Keratinocyte (primary cell): ENCODE results near the gene DNMT3A. TPM values are rescaled to one million over a fixed set of nuclear protein-coding genes. Genes with fewer than 3 reads are reported as not detected.

Source experiments
- DNase-seq: peaks from one replicate; pipeline ENCODE4 v3.0.0-alpha.2; 2011; ENCODE audit warnings: low read depth, missing footprints, low spot score
- FAIRE-seq: peaks from 2 replicates; lab custom pipeline; 2011; peaks lifted over from hg19 to GRCh38; lab: Jason Lieb, UNC
- H2AFZ ChIP-seq: 2 replicates; pipeline ENCODE4 v1.6.0; 2012; ENCODE audit warnings: low read length, control low read depth, inconsistent platforms; ENCODE audit not compliant: control insufficient read depth
- H3K27ac ChIP-seq: 2 replicates; pipeline ENCODE4 v1.5.1; 2011; ENCODE audit warnings: low read length; ENCODE audit not compliant: control insufficient read depth, insufficient read depth
- H3K27me3 ChIP-seq: 3 replicates; pipeline ENCODE4 v1.6.0; 2011; ENCODE audit warnings: low read length; ENCODE audit not compliant: control insufficient read depth, insufficient read depth; ENCODE audit errors: extremely low read depth
- H3K36me3 ChIP-seq, 2 experiments: 2 replicates in 1 of 2; 3 replicates in 1 of 2; pipeline ENCODE4 v1.5.1; 2011; ENCODE audit warnings: low read length in 2 of 2, mild to moderate bottlenecking in 1 of 2; ENCODE audit not compliant: control insufficient read depth in 2 of 2, insufficient read depth in 2 of 2; ENCODE audit errors: extremely low read depth in 1 of 2
- H3K4me1 ChIP-seq: 3 replicates; pipeline ENCODE4 v1.5.1; 2011; ENCODE audit warnings: low read length; ENCODE audit not compliant: control insufficient read depth, insufficient read depth; ENCODE audit errors: extremely low read depth
- H3K4me2 ChIP-seq: 3 replicates; pipeline ENCODE4 v1.6.0; 2011; ENCODE audit warnings: low read depth, low read length; ENCODE audit not compliant: control insufficient read depth, insufficient read depth; ENCODE audit errors: extremely low read depth
- H3K4me3 ChIP-seq, 3 experiments: fragments of 200-600 bp in 1 of 3; sonication (generic) in 1 of 3; 2 replicates in 2 of 3; 3 replicates in 1 of 3; pipeline ENCODE4 v1.5.1; 2011 to 2016; ENCODE audit warnings: low read length in 3 of 3, mild to moderate bottlenecking in 3 of 3, control low read depth in 2 of 3, inconsistent platforms in 1 of 3, low read depth in 1 of 3, mixed read lengths in 1 of 3, mixed run types in 1 of 3, moderate library complexity in 1 of 3; ENCODE audit not compliant: control insufficient read depth in 2 of 3, insufficient read depth in 2 of 3; ENCODE audit errors: extremely low read depth in 1 of 3
- H3K79me2 ChIP-seq: 2 replicates; pipeline ENCODE4 v1.6.0; 2012; ENCODE audit warnings: low read length; ENCODE audit not compliant: control insufficient read depth, insufficient read depth
- H3K9ac ChIP-seq: 3 replicates; pipeline ENCODE4 v1.6.0; 2011; ENCODE audit warnings: low read length; ENCODE audit not compliant: control insufficient read depth, insufficient read depth; ENCODE audit errors: extremely low read depth
- H3K9me1 ChIP-seq: 3 replicates; pipeline ENCODE4 v1.6.0; 2011; ENCODE audit warnings: low read length; ENCODE audit not compliant: control insufficient read depth, insufficient read depth; ENCODE audit errors: extremely low read depth
- H3K9me3 ChIP-seq: 2 replicates; pipeline ENCODE4 v1.5.1; 2012; ENCODE audit warnings: low read depth, low read length; ENCODE audit not compliant: control insufficient read depth
- H4K20me1 ChIP-seq: 3 replicates; pipeline ENCODE4 v1.6.0; 2011; ENCODE audit warnings: low read length; ENCODE audit not compliant: control insufficient read depth, insufficient read depth; ENCODE audit errors: extremely low read depth
- EZH2 ChIP-seq: IDR thresholded peaks from one replicate; pipeline ENCODE4 v1.6.1; 2012; ENCODE audit warnings: inconsistent platforms, mild to moderate bottlenecking, low read length, moderate library complexity
- dilution Hi-C: fragments of 300-500 bp; cut with MboI; formaldehyde crosslinking; loops from one replicate; pipeline ENCODE4 v1.7.0; 2020; ENCODE audit warnings: low sequenced_read_pairs; ENCODE audit not compliant: extremely low pct_ligation_motif_present
- polyA plus RNA-seq, 5 experiments: library from polyadenylated mRNA; depleted of rRNA in 3 of 5; stranded (reverse) in 3 of 5; stranded (forward) in 1 of 5; unstranded in 1 of 5; fragments of >200 nt; gene quantifications; 1 replicate in 1 of 5; 2 replicates in 3 of 5; 3 replicates in 1 of 5; pipeline versions ENCODE4 v1.2.1 to v1.2.3, GENCODE V29; 2011 to 2012; ENCODE audit warnings: missing spikeins in 2 of 5, low read depth in 1 of 5, low replicate concordance in 1 of 5
- TF ChIP-seq, protein P1 (sequence below), 3 experiments: IDR thresholded peaks in 1 of 3; conservative IDR thresholded peaks in 1 of 3; optimal IDR thresholded peaks in 1 of 3; 2 replicates in 2 of 3; 3 replicates in 1 of 3; pipeline versions ENCODE3 to v1.5.1; 2011; ENCODE audit warnings: low read length in 3 of 3, mild to moderate bottlenecking in 3 of 3, moderate library complexity in 2 of 3, control low read depth in 1 of 3, inconsistent platforms in 1 of 3; ENCODE audit not compliant: insufficient read depth in 2 of 3; ENCODE audit errors: extremely low read depth in 1 of 3

DNMT3A gene
- polyA plus RNA-seq, 1 donor (not counting 4 experiments of a cell fraction or from before 2014, with no cell fraction given): 1.5 TPM

GRCh38 chr2:25301453-25302352, 40.0 kb downstream of the DNMT3A start:
- H3K27me3 ChIP-seq: peaks cover 18% of the 10 kb centered on the region
- H4K20me1 ChIP-seq: peaks cover 18% of the 10 kb centered on the region
- dilution Hi-C loops: no loop called here
- H2AFZ ChIP-seq: no peak overlapping the region
- no peak overlapping the region for H3K4me3 ChIP-seq
- H3K4me1 ChIP-seq: peaks cover 27% of the 10 kb centered on the region
- no peaks in the 10 kb centered on the region for H3K79me2 ChIP-seq
- H3K27ac ChIP-seq: no peak overlapping the region
- H3K9ac ChIP-seq: no peak overlapping the region
- DNase-seq (peak; percentile 78), FAIRE-seq (peak; percentile 100)
- no peaks in the 10 kb centered on the region for H3K9me1 ChIP-seq
- H3K9me3 ChIP-seq: no peaks in the 10 kb centered on the region
- no peak for TF ChIP-seq EZH2
- TF ChIP-seq, protein P1, sequence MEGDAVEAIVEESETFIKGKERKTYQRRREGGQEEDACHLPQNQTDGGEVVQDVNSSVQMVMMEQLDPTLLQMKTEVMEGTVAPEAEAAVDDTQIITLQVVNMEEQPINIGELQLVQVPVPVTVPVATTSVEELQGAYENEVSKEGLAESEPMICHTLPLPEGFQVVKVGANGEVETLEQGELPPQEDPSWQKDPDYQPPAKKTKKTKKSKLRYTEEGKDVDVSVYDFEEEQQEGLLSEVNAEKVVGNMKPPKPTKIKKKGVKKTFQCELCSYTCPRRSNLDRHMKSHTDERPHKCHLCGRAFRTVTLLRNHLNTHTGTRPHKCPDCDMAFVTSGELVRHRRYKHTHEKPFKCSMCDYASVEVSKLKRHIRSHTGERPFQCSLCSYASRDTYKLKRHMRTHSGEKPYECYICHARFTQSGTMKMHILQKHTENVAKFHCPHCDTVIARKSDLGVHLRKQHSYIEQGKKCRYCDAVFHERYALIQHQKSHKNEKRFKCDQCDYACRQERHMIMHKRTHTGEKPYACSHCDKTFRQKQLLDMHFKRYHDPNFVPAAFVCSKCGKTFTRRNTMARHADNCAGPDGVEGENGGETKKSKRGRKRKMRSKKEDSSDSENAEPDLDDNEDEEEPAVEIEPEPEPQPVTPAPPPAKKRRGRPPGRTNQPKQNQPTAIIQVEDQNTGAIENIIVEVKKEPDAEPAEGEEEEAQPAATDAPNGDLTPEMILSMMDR (optimal IDR thresholded peaks at IDR 0.05 in 1 of 3, IDR thresholded peaks at IDR 0.05 in 1 of 3, conservative IDR thresholded peaks at IDR 0.05 in 1 of 3; ENCODE audit: extremely low read depth in 1 of 3, insufficient read depth in 2 of 3, low read length in 3 of 3): no peak
- peaks cover 0 to 2% of the 10 kb centered on the region in 2 experiments for H3K36me3 ChIP-seq
- peak overlapping the region; percentile 57 for H3K4me2 ChIP-seq

DNA sequence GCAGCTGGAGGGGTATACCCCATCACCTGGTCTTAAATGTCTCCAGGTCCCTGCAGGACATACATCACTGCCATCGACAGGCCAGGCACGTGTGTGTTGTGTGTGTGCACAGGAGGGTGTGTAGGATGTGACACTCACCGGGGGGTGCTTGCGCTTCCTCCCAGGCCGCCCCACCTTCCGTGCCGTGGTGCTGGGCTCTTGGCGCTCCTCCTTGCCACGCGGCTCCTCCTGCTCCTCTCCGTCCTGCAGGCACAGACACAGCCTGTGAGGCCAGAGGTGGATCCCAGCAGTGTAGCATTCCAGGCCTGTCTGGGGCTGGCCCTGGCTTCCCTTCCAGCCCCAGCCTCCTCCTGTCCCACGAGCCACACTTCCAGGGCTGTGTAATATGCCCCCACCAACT, 41.7 kb downstream of the DNMT3A start:
- dilution Hi-C loops: no loop called here
- H3K27ac ChIP-seq: no peak overlapping the region
- FAIRE-seq (no peak), DNase-seq (no peak)
- no peak overlapping the region for H3K4me2 ChIP-seq
- peaks cover 0 to 2% of the 10 kb centered on the region in 2 experiments for H3K36me3 ChIP-seq
- peaks cover 19% of the 10 kb centered on the region for H3K4me1 ChIP-seq
- no peaks in the 10 kb centered on the region for H3K9me3 ChIP-seq
- no peaks in the 10 kb centered on the region for H3K79me2 ChIP-seq
- no peaks in the 10 kb centered on the region for H3K9me1 ChIP-seq
- H3K9ac ChIP-seq: no peak overlapping the region
- no peak for TF ChIP-seq EZH2
- TF ChIP-seq, protein P1 (optimal IDR thresholded peaks at IDR 0.05 in 1 of 3, IDR thresholded peaks at IDR 0.05 in 1 of 3, conservative IDR thresholded peaks at IDR 0.05 in 1 of 3; ENCODE audit: extremely low read depth in 1 of 3, insufficient read depth in 2 of 3, low read length in 3 of 3): no peak
- no peak overlapping the region for H3K4me3 ChIP-seq
- H3K27me3 ChIP-seq: peaks cover 18% of the 10 kb centered on the region
- no peak overlapping the region for H2AFZ ChIP-seq
- H4K20me1 ChIP-seq: peaks cover 10% of the 10 kb centered on the region
